Mucosa of descending colon (tissue), 3 donors: ENCODE measurements around the gene SULT1C2. TPM values are rescaled to one million over a fixed set of nuclear protein-coding genes. Genes with fewer than 3 reads are reported as not detected.
"Not testable (repeated sequence)": the region's sequence is repeated elsewhere in the genome, so short reads cannot be mapped to it uniquely, and the experiment has no call there.

ENCODE experiments used
- ATAC-seq: fragments of 200-7000 bp; cut with Tn5 transposase; one replicate; pipeline ENCODE4 v1.9.1; 2020; ENCODE audit warnings: mild to moderate bottlenecking, moderate library complexity
- DNase-seq, 3 donors: peaks; one replicate each; pipeline ENCODE4 v3.0.0-alpha.2; 2020
- H3K36me3 ChIP-seq: fragments of 200-600 bp; one replicate; pipeline ENCODE4 v1.8.0; 2021; ENCODE audit warnings: low read depth, mild to moderate bottlenecking
- H3K4me1 ChIP-seq: fragments of 200-600 bp; one replicate; pipeline ENCODE4 v1.8.0; 2021; ENCODE audit warnings: low read depth, mild to moderate bottlenecking
- H3K4me3 ChIP-seq: fragments of 200-600 bp; one replicate; pipeline ENCODE4 v1.8.0; 2021; ENCODE audit warnings: mild to moderate bottlenecking
- H3K9me3 ChIP-seq: fragments of 200-600 bp; one replicate; pipeline ENCODE4 v1.8.0; 2021; ENCODE audit warnings: mild to moderate bottlenecking
- intact Hi-C, 2 donors: fragments of 100-400 bp; cut with DNase I in 1 of 2; cut with micrococcal nuclease in 1 of 2; formaldehyde crosslinking; loops; one replicate each; pipeline versions ENCODE4 v1.11.0 to v1.11.1; 2022; cut with DNase I, micrococcal nuclease
- total RNA-seq, 3 donors: library from RNA; stranded (reverse); fragmentation: NEBNext Ultra II Directional in 2 of 3; extraction: Animal tissue kit (Norgen Biotek cat#: 25700) in 2 of 3; gene quantifications; one replicate each; pipeline versions ENCODE4 v1.2.1 to v1.2.4, GENCODE V29; 2021 to 2023
- TF ChIP-seq, protein P1 (sequence below): fragments of 200-600 bp; IDR thresholded peaks from one replicate; pipeline ENCODE4 v1.8.0; 2022; ENCODE audit warnings: antibody characterized with exemption, mild to moderate bottlenecking
- donor health status: DM: no; HTN: no; CAD: no; lungs with moderate emphysema.
- donor health status: DM: no; HTN: no; CAD: no.
- donor health status: DM: no; HTN: yes; CAD: no.

Gene SULT1C2
- total RNA-seq, 3 donors from 2014 or later = 0.52 to 10.5 TPM; not detected in 1

DNA sequence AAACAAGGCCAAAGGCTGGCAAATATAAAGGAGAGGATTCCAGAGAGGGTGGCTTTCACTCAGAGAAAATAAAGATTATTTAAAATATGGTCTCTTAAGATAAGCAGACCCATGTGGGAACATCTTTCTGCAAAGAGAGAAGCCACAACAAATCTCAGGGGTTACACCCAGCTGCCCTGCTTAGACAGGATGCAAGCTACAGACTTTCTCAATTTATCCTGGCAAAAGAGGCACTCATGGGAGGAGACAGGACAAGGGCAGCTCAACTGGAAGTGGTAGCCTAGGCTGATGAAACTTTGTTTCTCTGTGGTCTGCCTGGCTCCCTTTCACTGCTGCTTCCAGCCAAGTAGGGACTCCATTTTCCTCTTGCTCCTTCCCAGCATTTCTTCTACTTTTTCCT lies 63.2 kb downstream of the SULT1C2 start:
- TF ChIP-seq, protein P1, sequence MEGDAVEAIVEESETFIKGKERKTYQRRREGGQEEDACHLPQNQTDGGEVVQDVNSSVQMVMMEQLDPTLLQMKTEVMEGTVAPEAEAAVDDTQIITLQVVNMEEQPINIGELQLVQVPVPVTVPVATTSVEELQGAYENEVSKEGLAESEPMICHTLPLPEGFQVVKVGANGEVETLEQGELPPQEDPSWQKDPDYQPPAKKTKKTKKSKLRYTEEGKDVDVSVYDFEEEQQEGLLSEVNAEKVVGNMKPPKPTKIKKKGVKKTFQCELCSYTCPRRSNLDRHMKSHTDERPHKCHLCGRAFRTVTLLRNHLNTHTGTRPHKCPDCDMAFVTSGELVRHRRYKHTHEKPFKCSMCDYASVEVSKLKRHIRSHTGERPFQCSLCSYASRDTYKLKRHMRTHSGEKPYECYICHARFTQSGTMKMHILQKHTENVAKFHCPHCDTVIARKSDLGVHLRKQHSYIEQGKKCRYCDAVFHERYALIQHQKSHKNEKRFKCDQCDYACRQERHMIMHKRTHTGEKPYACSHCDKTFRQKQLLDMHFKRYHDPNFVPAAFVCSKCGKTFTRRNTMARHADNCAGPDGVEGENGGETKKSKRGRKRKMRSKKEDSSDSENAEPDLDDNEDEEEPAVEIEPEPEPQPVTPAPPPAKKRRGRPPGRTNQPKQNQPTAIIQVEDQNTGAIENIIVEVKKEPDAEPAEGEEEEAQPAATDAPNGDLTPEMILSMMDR = no peak
- intact Hi-C loops = loop anchor here (10.0 kb wide), 2 partner anchors 113 to 233 kb away; no protein-coding TSS in a partner anchor
- Histone ChIP-seq H3K4me3 (no peak overlapping the region), H3K4me1 (no peaks in the 10 kb centered on the region), H3K36me3 (no peaks in the 10 kb centered on the region), H3K9me3 (no peaks in the 10 kb centered on the region)
- no peak for DNase-seq
- no peak for ATAC-seq

GRCh38 chr2:108354136-108354535 lies 65.4 kb downstream of the SULT1C2 start:
- TF ChIP-seq, protein P1 = no peak
- Histone ChIP-seq H3K4me1 (no peaks in the 10 kb centered on the region), H3K9me3 (no peaks in the 10 kb centered on the region), H3K36me3 (no peaks in the 10 kb centered on the region), H3K4me3 (no peak overlapping the region)
- DNase-seq (no peak), ATAC-seq (no peak)
- intact Hi-C loops = loop anchor here (10.0 kb wide), 2 partner anchors 111 to 231 kb away; no protein-coding TSS in a partner anchor

DNA sequence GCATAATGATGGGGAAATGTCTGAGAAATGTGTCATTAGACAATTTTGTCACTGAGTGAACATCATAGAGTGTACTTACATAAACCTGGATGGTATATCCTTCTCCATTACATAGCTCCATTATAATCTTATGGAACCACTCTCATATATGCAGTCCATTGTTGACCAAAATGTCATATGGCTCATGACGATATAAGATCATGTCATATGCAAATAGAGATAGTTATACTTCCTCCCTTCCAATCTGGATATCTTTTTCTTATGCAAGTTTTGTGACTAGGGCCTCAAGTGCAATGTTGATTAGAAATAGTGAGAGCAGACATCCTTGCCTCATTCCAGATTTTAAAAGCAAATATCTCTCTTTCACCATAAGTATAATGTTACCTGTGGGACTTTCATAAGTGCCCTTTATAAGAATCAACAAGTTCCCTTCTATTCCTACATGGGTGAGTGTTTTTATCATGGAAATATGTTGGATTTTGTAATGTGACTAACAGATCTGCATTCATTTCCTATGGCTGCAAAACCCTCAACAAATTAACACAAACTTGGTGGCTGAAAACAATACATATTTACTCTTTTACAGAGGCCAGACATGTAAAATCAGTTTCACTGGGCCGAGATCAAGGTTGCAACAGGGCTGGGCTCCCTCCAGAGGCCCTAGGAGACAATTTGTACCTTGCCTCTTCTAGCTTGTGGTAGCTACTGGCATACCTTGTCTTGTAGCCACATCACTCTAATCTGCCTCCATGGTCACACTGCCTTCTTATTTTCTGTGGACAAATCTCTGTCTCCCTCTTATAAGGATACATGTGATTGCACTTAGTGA lies 67.4 kb downstream of the SULT1C2 start:
- DNase-seq (no peak), ATAC-seq (no peak)
- intact Hi-C loops = loop anchor here (10.0 kb wide), 2 partner anchors 109 to 229 kb away; no protein-coding TSS in a partner anchor

DNA sequence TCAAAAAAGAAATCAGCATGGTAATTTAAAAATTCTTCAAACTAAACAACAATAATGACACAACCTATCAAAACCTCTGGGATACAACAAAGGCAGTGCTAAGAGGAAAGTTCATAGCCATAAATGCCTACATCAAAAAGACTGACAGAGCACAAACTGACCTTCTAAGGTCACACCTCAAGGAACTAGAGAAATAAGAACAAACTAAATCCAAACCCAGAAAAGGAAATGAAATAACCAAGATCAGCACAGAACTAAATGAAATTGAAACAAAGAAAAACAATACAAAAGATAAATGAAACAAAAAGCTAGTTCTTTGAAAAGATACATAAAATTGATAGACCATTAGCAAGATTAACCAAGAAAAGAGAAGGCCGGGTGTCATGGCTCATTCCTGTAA lies 70.6 kb downstream of the SULT1C2 start:
- not testable (repeated sequence) for ATAC-seq, DNase-seq, H3K9me3 ChIP-seq, H3K36me3 ChIP-seq, H3K4me3 ChIP-seq, H3K4me1 ChIP-seq
- intact Hi-C loops = loop anchor here (10.0 kb wide), 2 partner anchors 105 to 225 kb away; no protein-coding TSS in a partner anchor

More for the DNA sequence above, 67.4 kb downstream of the SULT1C2 start:
- TF ChIP-seq, protein P1 = no peak
- Histone ChIP-seq H3K9me3 (no peaks in the 10 kb centered on the region), H3K36me3 (no peaks in the 10 kb centered on the region), H3K4me3 (no peak overlapping the region), H3K4me1 (no peaks in the 10 kb centered on the region)

Other genes with a start within 250 kb of the SULT1C2 start
- under 1 TPM in 1 of 3 donors, not detected in 2; 0.34 TPM for gene SULT1C3, start 48.9 kb upstream of the SULT1C2 start, total RNA-seq
- gene SULT1C4, start 89.1 kb downstream of the SULT1C2 start, total RNA-seq = 1 to 10 TPM in 1 of 3 donors, under 1 TPM in 2; 0.43 to 4.1 (median 0.55) TPM
- gene GCC2, start 160.3 kb downstream of the SULT1C2 start, total RNA-seq = 10 to 100 TPM; 75.1 to 89.6 (median 77.2) TPM
- gene LIMS1, start 245.6 kb downstream of the SULT1C2 start, total RNA-seq = 10 to 100 TPM; 24.4 to 65.4 (median 31.2) TPM